ENCODE data around the gene GRK5. TPM values are rescaled to one million over a fixed set of nuclear protein-coding genes. Genes with fewer than 3 reads are reported as not detected.
A peak's percentile ranks its signal among the peaks of the same experiment; 100 is the strongest.

The GRK5 gene
- total RNA-seq, 1 donor from 2014 or later = 163 TPM

- DNase-seq (ENCODE audit: low spot score) = no peak
- peaks cover 42% of the 10 kb centered on the region for H3K4me1 Mint-ChIP-seq (ENCODE audit: unreplicated experiment)
- peaks cover 55% of the 10 kb centered on the region for H3K36me3 Mint-ChIP-seq (ENCODE audit: low read depth, unreplicated experiment)
- no peaks in the 10 kb centered on the region for H3K9me3 Mint-ChIP-seq (ENCODE audit: unreplicated experiment)
- TF ChIP-seq, protein P1, sequence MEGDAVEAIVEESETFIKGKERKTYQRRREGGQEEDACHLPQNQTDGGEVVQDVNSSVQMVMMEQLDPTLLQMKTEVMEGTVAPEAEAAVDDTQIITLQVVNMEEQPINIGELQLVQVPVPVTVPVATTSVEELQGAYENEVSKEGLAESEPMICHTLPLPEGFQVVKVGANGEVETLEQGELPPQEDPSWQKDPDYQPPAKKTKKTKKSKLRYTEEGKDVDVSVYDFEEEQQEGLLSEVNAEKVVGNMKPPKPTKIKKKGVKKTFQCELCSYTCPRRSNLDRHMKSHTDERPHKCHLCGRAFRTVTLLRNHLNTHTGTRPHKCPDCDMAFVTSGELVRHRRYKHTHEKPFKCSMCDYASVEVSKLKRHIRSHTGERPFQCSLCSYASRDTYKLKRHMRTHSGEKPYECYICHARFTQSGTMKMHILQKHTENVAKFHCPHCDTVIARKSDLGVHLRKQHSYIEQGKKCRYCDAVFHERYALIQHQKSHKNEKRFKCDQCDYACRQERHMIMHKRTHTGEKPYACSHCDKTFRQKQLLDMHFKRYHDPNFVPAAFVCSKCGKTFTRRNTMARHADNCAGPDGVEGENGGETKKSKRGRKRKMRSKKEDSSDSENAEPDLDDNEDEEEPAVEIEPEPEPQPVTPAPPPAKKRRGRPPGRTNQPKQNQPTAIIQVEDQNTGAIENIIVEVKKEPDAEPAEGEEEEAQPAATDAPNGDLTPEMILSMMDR (IDR thresholded peaks at IDR 0.05; ENCODE audit: unreplicated experiment) = no peak
- no peak overlapping the region for H3K4me3 Mint-ChIP-seq (ENCODE audit: unreplicated experiment)
- peaks cover 15% of the 10 kb centered on the region for H3K27me3 Mint-ChIP-seq (ENCODE audit: unreplicated experiment)
- no peak overlapping the region for H3K27ac Mint-ChIP-seq (ENCODE audit: unreplicated experiment)
Observed at GRCh38 chr10:119292968-119293760, 85.8 kb downstream of the GRK5 start.

- no peak for DNase-seq (ENCODE audit: low spot score)
- Mint-ChIP-seq H3K27me3 (ENCODE audit: unreplicated experiment) (peaks cover 14% of the 10 kb centered on the region), H3K27ac (ENCODE audit: unreplicated experiment) (peak overlapping the region; percentile 6), H3K4me3 (ENCODE audit: unreplicated experiment) (peak overlapping the region; percentile 70), H3K36me3 (ENCODE audit: low read depth, unreplicated experiment) (peaks cover 57% of the 10 kb centered on the region), H3K4me1 (ENCODE audit: unreplicated experiment) (peaks cover 46% of the 10 kb centered on the region), H3K9me3 (ENCODE audit: unreplicated experiment) (no peaks in the 10 kb centered on the region)
- TF ChIP-seq, protein P1 (IDR thresholded peaks at IDR 0.05; ENCODE audit: unreplicated experiment) = no peak
Observed at GRCh38 chr10:119296703-119297102, 89.3 kb downstream of the GRK5 start.

DNA sequence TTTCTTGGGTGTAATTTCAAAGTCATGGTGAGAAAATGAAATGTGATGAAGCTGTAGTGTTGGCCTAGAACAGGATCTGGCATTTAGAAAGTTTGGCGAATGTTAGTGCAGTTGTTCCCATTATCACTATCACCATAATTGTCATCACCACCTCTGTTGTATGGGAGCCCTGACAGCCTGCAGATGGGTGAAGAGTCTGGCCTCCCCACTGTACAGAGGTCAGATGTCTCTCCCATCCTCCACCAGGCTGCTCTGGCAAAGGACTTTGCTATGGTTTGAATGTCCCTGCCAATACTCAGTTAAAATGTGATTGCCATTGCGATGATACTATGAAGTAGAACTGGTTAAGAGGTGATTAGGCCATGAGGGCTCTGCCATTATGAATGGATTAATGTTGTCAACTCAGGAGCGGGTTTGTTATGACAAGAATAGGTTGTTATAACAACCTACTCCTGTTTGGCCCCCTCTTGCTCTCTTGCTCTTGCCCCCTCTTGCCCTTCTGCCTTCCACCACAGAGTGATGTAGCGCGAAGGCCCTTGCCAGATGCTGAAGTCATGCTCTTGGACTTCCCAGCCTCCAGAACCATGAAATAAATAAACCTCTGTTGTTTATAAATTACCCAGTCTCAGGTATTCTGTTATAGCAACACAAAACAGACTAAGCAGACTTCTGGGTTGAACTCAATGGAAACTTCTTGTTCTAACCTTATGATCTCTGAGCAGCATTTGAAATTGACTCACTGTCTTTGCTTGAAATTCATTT is 90.0 kb downstream of the GRK5 start:
- Mint-ChIP-seq H3K27me3 (ENCODE audit: unreplicated experiment) (peaks cover 12% of the 10 kb centered on the region), H3K4me3 (ENCODE audit: unreplicated experiment) (peak overlapping the region; percentile 70), H3K9me3 (ENCODE audit: unreplicated experiment) (no peaks in the 10 kb centered on the region), H3K27ac (ENCODE audit: unreplicated experiment) (no peak overlapping the region), H3K36me3 (ENCODE audit: low read depth, unreplicated experiment) (peaks cover 56% of the 10 kb centered on the region), H3K4me1 (ENCODE audit: unreplicated experiment) (peaks cover 46% of the 10 kb centered on the region)
- TF ChIP-seq, protein P1 (IDR thresholded peaks at IDR 0.05; ENCODE audit: unreplicated experiment) = no peak
- no peak for DNase-seq (ENCODE audit: low spot score)

- TF ChIP-seq, protein P1 (IDR thresholded peaks at IDR 0.05; ENCODE audit: unreplicated experiment) = no peak
- Mint-ChIP-seq H3K4me1 (ENCODE audit: unreplicated experiment) (peaks cover 52% of the 10 kb centered on the region), H3K27me3 (ENCODE audit: unreplicated experiment) (peaks cover 10% of the 10 kb centered on the region), H3K9me3 (ENCODE audit: unreplicated experiment) (no peaks in the 10 kb centered on the region), H3K27ac (ENCODE audit: unreplicated experiment) (no peak overlapping the region), H3K36me3 (ENCODE audit: low read depth, unreplicated experiment) (peaks cover 48% of the 10 kb centered on the region), H3K4me3 (ENCODE audit: unreplicated experiment) (peak overlapping the region; percentile 81)
- no peak for DNase-seq (ENCODE audit: low spot score)
Observed at GRCh38 chr10:119298810-119299209, 91.4 kb downstream of the GRK5 start.

- H3K4me3 Mint-ChIP-seq (ENCODE audit: unreplicated experiment) = peak overlapping the region; percentile 47
- peaks cover 10% of the 10 kb centered on the region for H3K27me3 Mint-ChIP-seq (ENCODE audit: unreplicated experiment)
- H3K36me3 Mint-ChIP-seq (ENCODE audit: low read depth, unreplicated experiment) = peaks cover 43% of the 10 kb centered on the region
- no peak for DNase-seq (ENCODE audit: low spot score)
- TF ChIP-seq, protein P1 (IDR thresholded peaks at IDR 0.05; ENCODE audit: unreplicated experiment) = no peak
- H3K9me3 Mint-ChIP-seq (ENCODE audit: unreplicated experiment) = no peaks in the 10 kb centered on the region
- peaks cover 54% of the 10 kb centered on the region for H3K4me1 Mint-ChIP-seq (ENCODE audit: unreplicated experiment)
- H3K27ac Mint-ChIP-seq (ENCODE audit: unreplicated experiment) = peak overlapping the region; percentile 42
Observed at GRCh38 chr10:119299531-119299930, 92.2 kb downstream of the GRK5 start.

All from endothelial cell (in vitro differentiated cells).